Measurements from ENCODE around the gene PRLH.

PRLH gene

GRCh38 chr2:237590272-237591140, 24.1 kb downstream of the PRLH start, which contains the start of gene RAB17:
RAB17 (minus strand) TSS chr2:237590734; CDS start chr2:237586154, 4,580 bp downstream.
- H3K9me3 ChIP-seq (ENCODE audit: insufficient read depth, low read depth, low read length): no peaks in the 10 kb centered on the region
- H3K36me3 ChIP-seq (ENCODE audit: insufficient read depth, low read length): no peaks in the 10 kb centered on the region
- H3K79me2 ChIP-seq (ENCODE audit: insufficient read depth, low read length): no peaks in the 10 kb centered on the region
- H3K27me3 ChIP-seq (ENCODE audit: insufficient read depth, low read length, poor library complexity, severe bottlenecking): no peaks in the 10 kb centered on the region
- H3F3A ChIP-seq (ENCODE audit: low read depth): no peaks in the 10 kb centered on the region
- H3K9ac ChIP-seq (ENCODE audit: low read depth, low read length, poor library complexity, severe bottlenecking): no peak within 1 kb of the TSS
- H2AFZ ChIP-seq (ENCODE audit: low read length): no peak within 1 kb of the TSS
- H3K4me3 ChIP-seq (ENCODE audit: low read length, poor library complexity, severe bottlenecking): no peak within 1 kb of the TSS
- H3K9me2 ChIP-seq (replicated peaks; ENCODE audit: low read depth, low read length): no peaks in the 10 kb centered on the region
- no peak within 1 kb of the TSS for H3K4me2 ChIP-seq (ENCODE audit: low read depth, low read length, poor library complexity, severe bottlenecking)
- no peaks in the 10 kb centered on the region for H4K20me1 ChIP-seq (ENCODE audit: insufficient read depth, low read length, poor library complexity, severe bottlenecking)
- TF ChIP-seq EZH2phosphoT487 (IDR thresholded peaks at IDR 0.05; ENCODE audit: borderline replicate concordance): no peak
- no peak for TF ChIP-seq CTCF (conservative IDR thresholded peaks at IDR 0.05; ENCODE audit: low read length)
- H3K4me1 ChIP-seq (ENCODE audit: insufficient read depth, low read length, poor library complexity, severe bottlenecking): peaks cover 6% of the 10 kb centered on the region

- Histone ChIP-seq H3K4me1 (ENCODE audit: insufficient read depth, low read length, poor library complexity, severe bottlenecking) (peaks cover 6% of the 10 kb centered on the region), H3K9me2 (replicated peaks; ENCODE audit: low read depth, low read length) (no peaks in the 10 kb centered on the region), H3K79me2 (ENCODE audit: insufficient read depth, low read length) (no peaks in the 10 kb centered on the region), H3K36me3 (ENCODE audit: insufficient read depth, low read length) (no peaks in the 10 kb centered on the region), H3K4me2 (ENCODE audit: low read depth, low read length, poor library complexity, severe bottlenecking) (no peak overlapping the region), H3F3A (ENCODE audit: low read depth) (no peaks in the 10 kb centered on the region), H2AFZ (ENCODE audit: low read length) (no peak overlapping the region), H4K20me1 (ENCODE audit: insufficient read depth, low read length, poor library complexity, severe bottlenecking) (no peaks in the 10 kb centered on the region), H3K9ac (ENCODE audit: low read depth, low read length, poor library complexity, severe bottlenecking) (no peak overlapping the region), H3K9me3 (ENCODE audit: insufficient read depth, low read depth, low read length) (no peaks in the 10 kb centered on the region), H3K4me3 (ENCODE audit: low read length, poor library complexity, severe bottlenecking) (no peak overlapping the region), H3K27me3 (ENCODE audit: insufficient read depth, low read length, poor library complexity, severe bottlenecking) (no peaks in the 10 kb centered on the region)
- TF ChIP-seq EZH2phosphoT487 (IDR thresholded peaks at IDR 0.05; ENCODE audit: borderline replicate concordance): no peak
- TF ChIP-seq CTCF (conservative IDR thresholded peaks at IDR 0.05; ENCODE audit: low read length): no peak
Measured at GRCh38 chr2:237591141-237591881, 24.9 kb downstream of the PRLH start.

- no peaks in the 10 kb centered on the region for H3F3A ChIP-seq (ENCODE audit: low read depth)
- no peaks in the 10 kb centered on the region for H3K9me3 ChIP-seq (ENCODE audit: insufficient read depth, low read depth, low read length)
- H3K36me3 ChIP-seq (ENCODE audit: insufficient read depth, low read length): no peaks in the 10 kb centered on the region
- H3K9ac ChIP-seq (ENCODE audit: low read depth, low read length, poor library complexity, severe bottlenecking): no peak overlapping the region
- no peak overlapping the region for H3K4me3 ChIP-seq (ENCODE audit: low read length, poor library complexity, severe bottlenecking)
- H3K9me2 ChIP-seq (replicated peaks; ENCODE audit: low read depth, low read length): no peaks in the 10 kb centered on the region
- no peaks in the 10 kb centered on the region for H4K20me1 ChIP-seq (ENCODE audit: insufficient read depth, low read length, poor library complexity, severe bottlenecking)
- no peaks in the 10 kb centered on the region for H3K27me3 ChIP-seq (ENCODE audit: insufficient read depth, low read length, poor library complexity, severe bottlenecking)
- no peaks in the 10 kb centered on the region for H3K79me2 ChIP-seq (ENCODE audit: insufficient read depth, low read length)
- H3K4me2 ChIP-seq (ENCODE audit: low read depth, low read length, poor library complexity, severe bottlenecking): no peak overlapping the region
- TF ChIP-seq EZH2phosphoT487 (IDR thresholded peaks at IDR 0.05; ENCODE audit: borderline replicate concordance): no peak
- TF ChIP-seq CTCF (conservative IDR thresholded peaks at IDR 0.05; ENCODE audit: low read length): no peak
- no peak overlapping the region for H2AFZ ChIP-seq (ENCODE audit: low read length)
- H3K4me1 ChIP-seq (ENCODE audit: insufficient read depth, low read length, poor library complexity, severe bottlenecking): peaks cover 6% of the 10 kb centered on the region
Measured at GRCh38 chr2:237592425-237592980, 26.1 kb downstream of the PRLH start.
